Measurements from ENCODE around the gene VAV2.
A peak's percentile ranks its signal among the peaks of the same experiment; 100 is the strongest.

VAV2 gene

GRCh38 chr9:133782157-133783130 lies 209.7 kb downstream of the VAV2 start:
- DNase-seq (ENCODE audit: low read depth in 2 of 2), result peak; percentile 23 to 24

DNA sequence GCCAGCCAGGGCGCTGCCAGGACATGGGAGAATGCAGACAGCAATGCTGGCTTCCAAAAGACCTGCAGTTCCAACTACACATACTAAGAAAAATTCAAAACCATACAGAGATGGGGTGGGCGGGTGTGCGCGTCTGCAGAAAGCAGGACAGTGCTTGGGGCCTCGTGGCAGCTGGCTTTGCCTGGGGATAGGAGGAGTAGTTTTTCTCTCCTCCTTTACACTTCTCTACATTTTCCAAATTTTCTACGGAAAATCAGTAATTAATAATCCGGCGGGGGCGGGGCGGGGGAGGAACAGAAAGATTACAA lies 210.3 kb downstream of the VAV2 start:
- DNase-seq (ENCODE audit: low read depth in 2 of 2), result no peak

DNA sequence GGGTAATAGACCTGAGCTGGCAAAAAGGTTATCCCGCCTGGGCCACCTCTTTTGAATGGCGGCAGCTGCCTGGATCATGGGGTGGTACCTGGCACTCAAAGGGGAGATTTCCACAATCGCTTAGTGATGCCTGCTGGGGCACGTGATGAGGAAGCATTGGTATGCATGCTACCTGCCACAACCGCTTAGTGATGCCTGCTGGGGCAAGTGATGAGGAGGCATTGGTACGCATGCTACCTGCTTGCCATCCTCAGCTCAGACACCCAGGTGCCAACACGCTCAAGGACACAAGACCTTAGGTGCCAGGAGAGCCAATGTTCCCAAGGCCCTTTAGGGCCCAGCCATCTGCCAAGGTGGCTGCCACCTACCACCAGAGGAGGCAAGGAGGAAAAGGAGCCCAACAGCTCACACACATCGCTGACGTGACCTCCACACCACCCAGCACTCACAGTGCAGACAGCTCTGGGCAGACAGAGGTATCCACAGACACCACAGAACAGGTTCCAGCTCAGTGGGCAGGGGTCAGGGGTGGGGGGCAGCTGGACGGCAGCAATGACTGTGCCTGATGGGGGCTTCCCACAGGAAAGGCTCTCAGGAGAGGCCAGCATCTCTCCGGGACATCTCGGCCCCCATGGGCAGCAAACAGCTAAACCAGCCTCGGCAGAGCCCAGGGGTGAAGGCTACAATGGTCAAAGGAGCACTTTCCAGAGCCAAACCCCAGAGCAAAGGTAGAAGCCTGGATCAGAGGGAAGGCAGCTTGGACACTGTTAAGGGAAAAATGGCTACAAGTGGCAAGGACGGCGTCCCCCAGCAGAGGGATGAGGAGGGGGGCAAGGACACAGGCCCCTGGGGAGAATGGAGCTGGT lies 210.9 kb downstream of the VAV2 start:
- DNase-seq (ENCODE audit: low read depth in 2 of 2), result no peak

GRCh38 chr9:133780404-133780945 lies 211.6 kb downstream of the VAV2 start:
- no peak for DNase-seq (ENCODE audit: low read depth in 2 of 2)

DNA sequence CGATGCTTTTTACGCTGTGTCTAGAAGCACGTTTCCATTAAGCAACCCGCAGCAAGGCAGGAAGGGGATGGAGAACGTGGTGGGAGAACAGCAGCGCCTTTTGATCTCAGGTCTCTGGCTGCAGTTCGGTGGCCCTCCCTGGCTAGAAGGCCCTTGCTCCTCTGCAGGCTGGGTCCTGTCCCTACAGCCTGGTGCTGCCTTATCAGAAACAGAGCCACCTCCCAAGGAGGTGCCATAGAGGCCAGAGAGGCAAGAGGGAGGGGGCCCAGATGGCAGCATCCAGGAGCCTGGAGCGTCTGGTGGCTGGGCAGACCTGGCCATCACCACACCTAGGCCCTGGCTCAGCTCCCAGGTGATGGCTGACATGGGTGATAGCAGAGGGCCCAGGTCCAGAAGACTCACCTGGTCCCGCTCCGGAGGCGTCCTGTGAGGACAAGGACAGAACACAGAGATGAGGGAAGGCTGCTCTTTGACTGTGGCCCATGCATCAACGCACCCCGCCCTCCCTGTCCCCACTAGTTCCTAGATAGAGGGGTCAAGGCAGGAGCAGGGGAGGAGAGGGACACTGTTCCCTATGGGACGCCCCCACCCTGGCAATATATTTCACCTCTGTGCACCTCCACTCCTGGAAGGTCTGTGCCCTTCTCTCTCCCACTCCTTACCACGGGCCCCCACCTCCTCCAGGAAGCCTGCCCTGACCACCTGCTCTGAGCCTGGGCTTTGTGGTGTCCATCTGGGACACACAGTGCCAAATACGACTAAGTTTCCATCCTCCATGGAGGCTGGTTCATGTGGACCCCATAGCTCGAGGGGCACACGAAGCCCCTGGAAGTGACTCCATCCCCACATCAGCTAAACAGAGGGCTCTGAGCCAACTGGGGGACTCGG lies 212.4 kb downstream of the VAV2 start:
- no peak for DNase-seq (ENCODE audit: low read depth in 2 of 2)

GRCh38 chr9:133779081-133779480 lies 213.0 kb downstream of the VAV2 start:
- no peak for DNase-seq (ENCODE audit: low read depth in 2 of 2)

GRCh38 chr9:133778336-133779013 lies 213.6 kb downstream of the VAV2 start:
- DNase-seq (ENCODE audit: low read depth in 2 of 2), result no peak

GRCh38 chr9:133777871-133778270 lies 214.3 kb downstream of the VAV2 start:
- DNase-seq (ENCODE audit: low read depth in 2 of 2), result no peak

DNA sequence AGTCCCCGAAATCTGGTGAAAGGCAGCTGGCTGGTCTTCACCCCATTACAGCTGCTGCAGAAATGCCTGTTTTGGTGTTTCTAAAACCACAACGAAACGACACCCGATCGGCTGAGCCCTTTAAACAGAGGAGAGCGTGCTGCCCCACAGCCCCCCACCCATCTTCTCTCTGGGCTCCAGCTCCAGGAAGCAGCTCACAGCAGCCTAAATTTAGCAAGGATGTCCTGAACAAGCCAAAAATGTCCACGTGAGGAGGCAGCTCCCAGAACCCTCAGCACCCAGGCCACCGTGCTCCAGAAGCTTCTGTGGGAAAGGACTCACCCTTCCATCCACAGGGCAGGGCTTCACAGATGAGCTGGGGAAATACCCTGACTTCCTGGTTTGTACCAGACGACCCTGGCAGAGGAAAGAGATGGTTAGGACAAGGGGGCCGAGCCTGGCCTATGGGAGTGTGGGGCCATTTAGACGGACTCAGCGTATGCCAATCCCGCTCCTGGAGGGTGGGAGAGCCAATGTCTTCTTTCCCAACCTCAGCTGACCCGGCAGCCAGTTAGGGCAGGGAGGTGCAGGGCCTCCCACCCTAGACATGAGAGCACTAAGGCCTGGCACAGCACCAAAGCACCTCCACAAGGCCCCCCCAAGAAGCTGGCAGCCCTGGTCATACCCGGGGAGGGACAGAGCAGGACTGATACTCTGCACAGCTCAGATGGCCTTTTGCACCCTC lies 214.9 kb downstream of the VAV2 start:
- DNase-seq (ENCODE audit: low read depth in 2 of 2), result no peak

GRCh38 chr9:133775951-133776905 lies 215.9 kb downstream of the VAV2 start:
- DNase-seq (ENCODE audit: low read depth in 2 of 2), result no peak

DNA sequence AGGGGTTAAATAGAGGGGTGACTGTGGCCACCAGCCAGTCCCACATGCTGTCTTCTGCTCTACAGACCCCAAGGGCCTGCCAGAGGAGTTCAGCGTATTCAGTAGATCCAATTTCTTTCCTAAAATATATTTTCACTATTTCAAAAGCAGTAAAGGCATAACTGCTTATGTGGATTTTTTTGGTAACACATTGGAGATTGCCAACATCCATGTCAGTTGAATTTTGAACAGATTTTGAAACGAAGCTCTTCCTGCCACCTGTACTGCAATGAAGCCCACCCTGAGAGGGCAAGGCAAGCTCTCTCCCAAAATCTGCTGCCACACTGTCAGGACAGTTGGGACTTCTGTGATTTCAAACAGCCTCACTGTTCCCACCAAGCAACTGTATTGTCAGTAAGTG lies 216.8 kb downstream of the VAV2 start:
- DNase-seq (ENCODE audit: low read depth in 2 of 2), result no peak

DNA sequence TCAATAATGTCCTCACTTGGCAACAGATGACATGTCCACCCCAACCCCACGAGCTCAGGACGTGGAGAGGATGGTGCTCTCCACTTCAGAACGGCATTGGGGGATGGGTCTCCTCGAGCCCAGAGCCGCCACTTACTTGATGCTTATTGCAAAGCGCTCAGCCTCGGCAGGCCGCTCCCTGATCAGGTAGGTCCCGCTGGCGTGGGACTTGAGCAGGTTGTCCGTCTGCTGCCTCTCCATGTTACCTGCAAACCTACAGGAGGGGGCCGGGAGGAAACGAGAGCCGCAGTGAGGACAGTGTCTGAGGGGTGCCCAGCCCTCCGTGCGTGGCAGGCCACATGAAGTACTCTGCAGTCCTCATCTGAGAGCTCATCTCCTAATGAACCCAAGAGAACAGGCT lies 217.3 kb downstream of the VAV2 start:
- no peak for DNase-seq (ENCODE audit: low read depth in 2 of 2)

- DNase-seq (ENCODE audit: low read depth in 2 of 2), result peak; percentile 43 to 55
Observed at GRCh38 chr9:133773889-133774655, 218.1 kb downstream of the VAV2 start.

DNA sequence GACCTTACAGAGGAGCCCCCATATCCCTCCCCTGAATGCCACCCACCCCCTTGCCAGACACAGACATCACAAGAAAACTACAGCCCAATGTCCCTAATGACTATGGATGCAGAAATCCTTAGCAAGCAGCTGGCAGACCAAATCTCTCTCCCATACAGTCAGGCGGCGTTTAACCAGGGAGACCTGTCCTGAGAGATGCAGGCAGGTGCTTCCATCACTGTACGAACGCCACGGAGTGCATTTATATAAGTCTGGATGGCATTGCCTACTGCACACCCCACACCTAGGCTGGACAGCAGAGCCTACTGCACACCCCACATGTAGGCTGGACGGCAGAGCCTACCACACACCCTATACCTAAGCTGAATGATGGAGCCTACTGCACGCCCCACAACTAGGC lies 219.5 kb downstream of the VAV2 start:
- no peak for DNase-seq (ENCODE audit: low read depth in 2 of 2)

GRCh38 chr9:133771486-133772482 lies 220.3 kb downstream of the VAV2 start:
- no peak for DNase-seq (ENCODE audit: low read depth in 2 of 2)

DNA sequence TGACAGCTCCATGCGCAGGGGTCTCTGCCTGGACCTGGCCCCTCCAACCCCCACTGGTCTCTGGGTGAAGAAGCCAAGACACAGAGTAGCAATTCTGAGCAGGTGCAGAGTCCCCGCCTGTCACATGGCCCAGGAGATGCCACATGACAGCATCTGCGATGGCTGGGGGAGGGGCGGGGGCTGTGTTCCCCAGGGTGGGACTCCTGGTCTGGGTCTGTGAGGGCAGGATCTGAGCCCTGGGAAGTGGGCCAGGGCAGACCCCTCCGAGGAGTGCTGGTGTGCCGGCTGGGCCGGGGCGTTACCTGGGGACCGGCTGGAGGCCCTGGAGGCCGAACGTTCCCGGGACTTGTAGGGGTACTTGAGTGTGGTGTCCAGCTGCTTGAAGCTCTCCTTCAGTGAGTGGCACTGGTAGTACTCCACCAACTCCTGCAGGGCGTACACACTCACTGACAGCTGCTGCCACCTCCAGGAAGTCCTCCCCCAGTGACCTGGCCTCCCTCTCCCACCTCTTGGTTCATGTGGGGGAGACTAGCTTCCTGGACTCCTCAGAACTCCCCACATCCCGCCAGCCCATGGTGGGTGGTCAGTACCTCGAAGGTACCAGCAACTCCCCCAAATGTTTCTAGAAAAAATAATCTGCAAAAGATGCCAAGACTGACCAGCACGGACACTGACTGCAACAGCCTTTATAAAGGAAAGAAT lies 221.9 kb downstream of the VAV2 start:
- DNase-seq (ENCODE audit: low read depth in 2 of 2), result no peak

Data from fibroblast of skin of left quadriceps (primary cell).